ENCODE data around the gene MSL2. TPM values are rescaled to one million over a fixed set of nuclear protein-coding genes. Genes with fewer than 3 reads are reported as not detected.
"Not testable (repeated sequence)": the region's sequence is repeated elsewhere in the genome, so short reads cannot be mapped to it uniquely, and the experiment has no call there.

The MSL2 gene
- total and polyA plus RNA-seq, 2 of the 8 experiments (the other 6 are each of a cell fraction or from before 2014, with no cell fraction given): 9.1 to 41.8 TPM

DNA sequence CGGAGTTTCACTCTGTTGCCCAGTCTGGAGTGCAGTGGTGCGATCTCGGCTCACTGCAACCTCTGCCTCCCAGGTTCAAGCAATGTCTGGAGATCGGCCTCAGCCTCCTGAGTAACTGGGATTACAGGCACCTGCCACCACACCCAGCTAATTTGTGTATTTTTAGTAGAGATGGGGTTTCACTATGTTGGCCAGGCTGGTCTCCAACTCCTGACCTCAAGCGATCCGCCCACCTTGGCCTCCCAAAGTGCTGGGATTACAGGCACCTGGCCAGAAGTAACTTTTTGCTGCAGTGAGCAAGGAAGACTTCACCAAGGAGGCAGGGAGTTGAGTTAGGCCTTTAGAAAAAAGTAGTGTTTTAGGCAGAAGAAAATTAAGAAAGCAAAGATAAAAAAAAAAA is 3.9 kb downstream of the MSL2 start:
- H2AK5ac ChIP-seq (ENCODE audit: low read depth, low read length); DNase-seq (ENCODE audit: low read depth in 1 of 2, low spot score in 2 of 2); H3K14ac ChIP-seq (ENCODE audit: insufficient read length); H2BK120ac ChIP-seq (replicated peaks; ENCODE audit: low read depth, low read length); H3K9me3 ChIP-seq (ENCODE audit: insufficient read depth in 2 of 2, low read depth in 1 of 2, low read length in 1 of 2); H3K23ac ChIP-seq (ENCODE audit: insufficient read length); H4K91ac ChIP-seq (replicated peaks; ENCODE audit: insufficient read length, low read length); H3K56ac ChIP-seq (replicated peaks; ENCODE audit: insufficient read length, low read depth, low read length); H2BK20ac ChIP-seq (ENCODE audit: low read length); H3K4ac ChIP-seq (replicated peaks; ENCODE audit: insufficient read length, low read depth, low read length); H3K27me3 ChIP-seq (replicated peaks in 1 of 4; ENCODE audit: control insufficient read depth in 3 of 4, extremely low read depth in 1 of 4, insufficient read depth in 3 of 4, low read length in 3 of 4); H3K27ac ChIP-seq (ENCODE audit: low read depth, low read length); H4K5ac ChIP-seq (ENCODE audit: insufficient read length, low read depth, low read length); FAIRE-seq; H3K36me3 ChIP-seq (ENCODE audit: control insufficient read depth in 2 of 4, insufficient read depth in 4 of 4, low read length in 3 of 4); H2BK5ac ChIP-seq (ENCODE audit: low read depth, low read length); H2BK15ac ChIP-seq (ENCODE audit: low read length); H3K18ac ChIP-seq (ENCODE audit: extremely low read depth, low read length); H2BK12ac ChIP-seq (ENCODE audit: low read depth, low read length); H2AFZ ChIP-seq (ENCODE audit: low read length); CTCF ChIA-PET (ENCODE audit: partially characterized antibody); H4K8ac ChIP-seq (ENCODE audit: extremely low read depth, insufficient read depth, low read length); H3K9ac ChIP-seq (replicated peaks in 1 of 4; ENCODE audit: extremely low read depth in 1 of 4, low read depth in 3 of 4, low read length in 3 of 4); H3K79me1 ChIP-seq (ENCODE audit: low read depth, low read length): not testable (repeated sequence)
- H3K4me3 ChIP-seq (ENCODE audit: extremely low read depth in 1 of 4, insufficient read depth in 2 of 4, low read depth in 3 of 4, low read length in 4 of 4): peak overlapping the region in 1 of 4 experiments; percentile 93; a peak in 2 of 8 replicates
- peaks cover 0 to 10% (median 4%) of the 10 kb centered on the region in 4 experiments; a peak in 3 of 7 replicates for H3K4me1 ChIP-seq (replicated peaks in 1 of 4; ENCODE audit: control insufficient read depth in 3 of 4, insufficient read depth in 4 of 4, low read length in 3 of 4)
- peaks cover 56 to 81% of the 10 kb centered on the region in 2 experiments for H3K79me2 ChIP-seq (ENCODE audit: control insufficient read depth in 1 of 2, insufficient read depth in 2 of 2, low read length in 2 of 2)
- POLR2A ChIA-PET (ENCODE audit: partially characterized antibody): interaction anchor here (0.6 kb wide), 1 partner anchor 16 kb away, joined by 3 read pairs; no protein-coding TSS in a partner anchor
- peaks cover 29 to 38% of the 10 kb centered on the region in 2 experiments for H4K20me1 ChIP-seq (replicated peaks in 1 of 2; ENCODE audit: control insufficient read depth in 1 of 2, insufficient read depth in 2 of 2, low read length in 2 of 2)
- H3K4me2 ChIP-seq (ENCODE audit: insufficient read depth in 1 of 2, low read depth in 2 of 2, low read length in 2 of 2): peak overlapping the region in 1 of 2 experiments; percentile 89; a peak in 2 of 4 replicates
- WGBS, 2 experiments (ENCODE audit: extremely low coverage in 1 of 2, insufficient coverage in 1 of 2, insufficient read length in 1 of 2, insufficient replicate concordance in 2 of 2, low coverage in 1 of 2, low lambda C conversion rate in 2 of 2, missing lambda C conversion rate in 1 of 2): 96% methylated on average over 6 of the region's 6 CpGs; no CpG with 5 or more reads in 1 of the 2 experiments
- peaks cover 10% of the 10 kb centered on the region; the same call in 1 of the 2 replicates for H3K23me2 ChIP-seq (ENCODE audit: low read depth, low read length)
